ENCODE measurements around the gene DHFR. TPM values are rescaled to one million over a fixed set of nuclear protein-coding genes. Genes with fewer than 3 reads are reported as not detected.

DHFR gene
- 44.9 to 64.8 TPM (median 53.2 TPM) in 5 replicates for total RNA-seq (2022; extraction: Qiagen RNA extraction; ENCODE audit: low read depth)

DNA sequence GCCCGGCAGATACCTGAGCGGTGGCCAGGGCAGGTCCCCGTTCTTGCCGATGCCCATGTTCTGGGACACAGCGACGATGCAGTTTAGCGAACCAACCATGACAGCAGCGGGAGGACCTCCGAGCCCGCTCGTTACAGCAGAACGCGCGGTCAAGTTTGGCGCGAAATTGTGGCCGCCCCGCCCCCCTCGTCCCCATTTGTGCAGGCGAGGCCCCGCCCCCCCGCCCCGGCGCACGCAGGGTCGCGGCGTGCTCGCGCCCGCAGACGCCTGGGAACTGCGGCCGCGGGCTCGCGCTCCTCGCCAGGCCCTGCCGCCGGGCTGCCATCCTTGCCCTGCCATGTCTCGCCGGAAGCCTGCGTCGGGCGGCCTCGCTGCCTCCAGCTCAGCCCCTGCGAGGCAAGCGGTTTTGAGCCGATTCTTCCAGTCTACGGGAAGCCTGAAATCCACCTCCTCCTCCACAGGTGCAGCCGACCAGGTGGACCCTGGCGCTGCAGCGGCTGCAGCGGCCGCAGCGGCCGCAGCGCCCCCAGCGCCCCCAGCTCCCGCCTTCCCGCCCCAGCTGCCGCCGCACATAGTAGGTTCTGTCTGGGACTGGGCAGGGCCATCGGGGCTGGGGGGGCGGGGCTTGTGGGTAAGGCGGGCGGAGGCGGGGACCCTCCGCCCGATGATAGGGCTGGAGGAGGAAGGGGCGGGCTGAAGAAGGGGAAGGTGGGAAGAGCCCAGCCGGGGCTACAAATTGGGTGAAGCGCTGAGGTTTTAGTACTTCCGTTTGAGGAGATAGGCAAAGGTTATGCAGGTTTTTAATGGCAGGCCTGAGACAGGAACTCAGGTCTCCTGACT lies at the start of gene DHFR, which contains the start of gene MSH3:
Gene DHFR, minus strand, starts transcription at position 593 of the 840 bp plus-strand sequence. Its CDS starts 494 bp downstream, at position 99.
Gene MSH3, plus strand, starts transcription at position 262 of the 840 bp plus-strand sequence. Its CDS starts 76 bp downstream, at position 338.

Other genes starting within 250 kb of the DHFR start
- 9.0 to 17.4 TPM (median 13.6 TPM) in 5 replicates for gene ZFYVE16, start 246.9 kb downstream of the DHFR start, total RNA-seq (2022; extraction: Qiagen RNA extraction; ENCODE audit: low read depth)
- gene FAM151B, start 166.9 kb downstream of the DHFR start, total RNA-seq (2022; extraction: Qiagen RNA extraction; ENCODE audit: low read depth): 1.2 to 2.9 TPM (median 1.6 TPM) in 5 replicates
- gene ANKRD34B, start 84.7 kb downstream of the DHFR start, total RNA-seq (2022; extraction: Qiagen RNA extraction; ENCODE audit: low read depth): 0.05 to 0.12 TPM (median 0.06 TPM) in 4 of 5 replicates, not detected in the other
- 5.6 to 8.2 TPM (median 7.3 TPM) in 5 replicates for gene MSH3, start 331 bp downstream of the DHFR start, total RNA-seq (2022; extraction: Qiagen RNA extraction; ENCODE audit: low read depth)

Data from A549 treated with GW870086 at 1 μM for 4 hours (cell line).